Activated T-cell treated with anti-CD3 and anti-CD28 coated beads, Interleukin-2, amount 50 U/mL, for 24 hours (primary cell): Measurements from ENCODE around the gene CCS.

ENCODE experiments used
- DNase-seq: peaks from one replicate; pipeline ENCODE4 v3.0.0-alpha.2; 2020
- H3K27ac Mint-ChIP-seq: 2 replicates; pipeline ENCODE4 v1.8.0; 2020; ENCODE audit warnings: mild to moderate bottlenecking, mixed read lengths
- H3K27me3 Mint-ChIP-seq: 2 replicates; pipeline ENCODE4 v1.8.0; 2020; ENCODE audit warnings: mixed read lengths
- H3K36me3 Mint-ChIP-seq: 2 replicates; pipeline ENCODE4 v1.8.0; 2020; ENCODE audit warnings: low read depth, mixed read lengths
- H3K4me1 Mint-ChIP-seq: 2 replicates; pipeline ENCODE4 v1.8.0; 2020; ENCODE audit warnings: low read depth, mixed read lengths
- H3K4me3 Mint-ChIP-seq: 2 replicates; pipeline ENCODE4 v1.8.0; 2020; ENCODE audit warnings: mild to moderate bottlenecking, moderate library complexity, mixed read lengths
- H3K9me3 Mint-ChIP-seq: 2 replicates; pipeline ENCODE4 v1.8.0; 2020; ENCODE audit warnings: mixed read lengths

The CCS gene

DNA sequence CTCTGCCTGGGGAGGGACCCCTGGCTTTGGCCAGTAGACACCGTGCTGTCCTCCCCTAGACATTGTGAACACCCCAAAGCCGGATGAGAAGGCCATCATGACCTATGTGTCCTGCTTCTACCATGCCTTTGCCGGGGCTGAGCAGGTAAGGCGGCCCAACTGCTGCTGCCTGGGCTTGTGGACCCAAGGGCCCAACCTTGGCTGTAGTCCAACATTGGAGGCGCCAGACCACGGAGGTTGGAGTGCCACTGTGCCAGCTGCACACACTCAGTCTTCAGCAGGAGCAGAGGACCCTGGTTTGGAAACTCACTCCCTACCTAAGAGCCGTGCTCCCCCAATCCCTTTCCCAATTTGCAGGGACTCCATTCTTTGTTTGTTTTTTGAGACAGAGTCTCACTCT, 36.9 kb upstream of the CCS start:
- no peak overlapping the region for H3K27ac Mint-ChIP-seq
- H3K9me3 Mint-ChIP-seq, result no peaks in the 10 kb centered on the region
- H3K27me3 Mint-ChIP-seq, result peaks cover 19% of the 10 kb centered on the region
- no peak overlapping the region for H3K4me3 Mint-ChIP-seq
- no peak for DNase-seq
- H3K36me3 Mint-ChIP-seq, result no peaks in the 10 kb centered on the region
- peaks cover 6% of the 10 kb centered on the region for H3K4me1 Mint-ChIP-seq

GRCh38 chr11:66557733-66558326, 35.2 kb upstream of the CCS start:
- Mint-ChIP-seq H3K4me1 (peaks cover 6% of the 10 kb centered on the region), H3K4me3 (no peak overlapping the region), H3K36me3 (no peaks in the 10 kb centered on the region), H3K27me3 (peaks cover 19% of the 10 kb centered on the region), H3K9me3 (no peaks in the 10 kb centered on the region), H3K27ac (no peak overlapping the region)
- no peak for DNase-seq

- Mint-ChIP-seq H3K4me1 (peaks cover 6% of the 10 kb centered on the region), H3K27ac (no peak overlapping the region), H3K27me3 (peaks cover 19% of the 10 kb centered on the region), H3K4me3 (no peak overlapping the region), H3K9me3 (no peaks in the 10 kb centered on the region), H3K36me3 (no peaks in the 10 kb centered on the region)
- peak; percentile 63 for DNase-seq
These were observed 33.7 kb upstream of the CCS start for GRCh38 chr11:66559142-66559865.

DNA sequence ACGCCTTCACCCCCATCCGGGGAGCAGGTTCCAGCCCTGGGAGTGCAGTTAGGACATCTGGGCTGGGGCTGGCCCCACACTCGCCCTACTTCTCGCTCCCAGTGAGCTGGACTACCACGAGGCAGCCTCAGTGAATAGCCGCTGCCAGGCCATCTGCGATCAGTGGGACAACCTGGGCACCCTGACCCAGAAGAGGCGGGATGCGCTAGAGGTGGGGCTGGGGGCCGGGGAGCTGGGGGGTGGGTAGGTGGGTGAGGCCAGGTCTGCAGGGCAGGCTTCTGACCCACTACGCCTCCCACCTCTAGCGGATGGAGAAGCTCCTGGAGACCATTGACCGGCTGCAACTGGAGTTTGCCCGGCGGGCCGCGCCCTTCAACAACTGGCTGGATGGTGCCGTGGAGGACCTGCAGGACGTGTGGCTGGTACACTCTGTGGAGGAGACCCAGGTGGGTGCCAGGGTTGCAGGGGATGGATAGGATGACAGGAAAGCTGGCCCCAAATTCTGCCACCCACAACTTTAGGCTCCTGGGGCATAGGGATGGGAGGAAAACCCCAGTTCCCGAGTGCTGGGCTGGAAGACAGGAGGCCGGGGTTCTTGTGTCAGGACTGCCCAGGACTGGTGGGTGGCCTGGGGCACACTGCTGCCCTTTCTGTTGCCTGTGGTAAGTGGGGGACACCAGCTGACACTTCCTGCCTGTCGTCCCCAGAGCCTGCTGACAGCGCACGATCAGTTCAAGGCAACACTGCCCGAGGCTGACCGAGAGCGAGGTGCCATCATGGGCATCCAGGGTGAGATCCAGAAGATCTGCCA, 32.9 kb upstream of the CCS start:
- no peak overlapping the region for H3K27ac Mint-ChIP-seq
- no peaks in the 10 kb centered on the region for H3K9me3 Mint-ChIP-seq
- H3K27me3 Mint-ChIP-seq, result peaks cover 19% of the 10 kb centered on the region
- no peaks in the 10 kb centered on the region for H3K36me3 Mint-ChIP-seq
- no peak overlapping the region for H3K4me3 Mint-ChIP-seq
- H3K4me1 Mint-ChIP-seq, result peaks cover 6% of the 10 kb centered on the region
- no peak for DNase-seq

- Mint-ChIP-seq H3K27me3 (peaks cover 19% of the 10 kb centered on the region), H3K9me3 (no peaks in the 10 kb centered on the region), H3K27ac (no peak overlapping the region), H3K4me1 (peaks cover 6% of the 10 kb centered on the region), H3K4me3 (no peak overlapping the region), H3K36me3 (no peaks in the 10 kb centered on the region)
- no peak for DNase-seq
These were observed 31.6 kb upstream of the CCS start for GRCh38 chr11:66561178-66561974.

- Mint-ChIP-seq H3K27me3 (peaks cover 19% of the 10 kb centered on the region), H3K4me3 (no peak overlapping the region), H3K36me3 (no peaks in the 10 kb centered on the region), H3K4me1 (peaks cover 6% of the 10 kb centered on the region), H3K27ac (no peak overlapping the region), H3K9me3 (no peaks in the 10 kb centered on the region)
- no peak for DNase-seq
These were observed 31.1 kb upstream of the CCS start for GRCh38 chr11:66561975-66562248.

DNA sequence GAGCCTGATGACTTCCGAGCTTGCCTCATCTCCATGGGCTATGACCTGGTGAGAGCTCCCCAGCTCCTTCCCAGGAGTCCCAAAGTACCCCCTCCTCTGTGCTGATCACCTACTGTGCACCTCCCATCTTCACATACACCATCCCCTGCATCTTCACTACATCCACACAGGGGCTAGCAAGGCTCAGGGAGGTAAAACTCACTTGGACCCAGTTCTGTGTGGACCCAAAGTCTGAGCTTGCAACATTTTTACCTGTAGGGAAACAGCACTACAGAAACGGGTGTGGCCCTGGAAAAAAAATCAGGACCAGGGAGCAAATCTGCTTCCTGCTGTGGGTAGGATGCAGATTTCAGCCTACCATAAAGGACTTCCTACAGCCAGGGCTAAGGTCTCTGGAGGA, 30.7 kb upstream of the CCS start:
- Mint-ChIP-seq H3K27me3 (peaks cover 17% of the 10 kb centered on the region), H3K27ac (no peak overlapping the region), H3K4me1 (peaks cover 8% of the 10 kb centered on the region), H3K36me3 (no peaks in the 10 kb centered on the region), H3K4me3 (no peak overlapping the region), H3K9me3 (no peaks in the 10 kb centered on the region)
- DNase-seq, result no peak

DNA sequence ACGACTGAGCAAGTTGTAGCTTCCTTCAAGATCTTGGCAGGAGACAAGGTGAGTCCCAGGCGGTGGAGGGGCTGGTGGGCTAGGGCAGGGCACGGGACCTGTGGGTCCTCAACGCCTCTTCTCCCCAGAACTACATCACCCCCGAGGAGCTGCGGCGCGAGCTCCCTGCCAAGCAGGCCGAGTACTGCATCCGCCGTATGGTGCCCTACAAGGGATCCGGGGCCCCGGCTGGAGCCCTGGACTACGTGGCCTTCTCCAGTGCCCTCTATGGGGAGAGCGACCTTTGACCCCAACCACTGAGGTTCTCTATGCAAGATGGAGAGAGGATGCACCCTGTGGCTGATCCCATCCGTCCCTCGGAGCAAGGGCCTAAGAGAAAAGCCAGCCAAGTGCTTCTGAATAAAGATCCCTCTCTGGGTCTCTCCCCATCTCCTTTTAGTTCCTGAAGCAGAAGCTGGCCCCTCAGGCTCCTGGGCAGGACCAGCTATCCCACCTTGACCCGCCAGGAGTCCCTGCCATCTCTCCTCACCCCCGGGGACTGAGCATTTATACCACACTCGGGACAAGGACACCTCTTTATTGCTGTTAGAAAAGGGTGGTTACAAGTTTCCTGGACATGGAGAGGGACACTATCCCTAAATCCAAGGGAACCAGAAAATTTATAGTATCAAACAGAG, 29.9 kb upstream of the CCS start:
- Mint-ChIP-seq H3K4me3 (no peak overlapping the region), H3K9me3 (no peaks in the 10 kb centered on the region), H3K36me3 (no peaks in the 10 kb centered on the region), H3K27ac (no peak overlapping the region), H3K4me1 (peaks cover 14% of the 10 kb centered on the region), H3K27me3 (peaks cover 10% of the 10 kb centered on the region)
- no peak for DNase-seq

DNA sequence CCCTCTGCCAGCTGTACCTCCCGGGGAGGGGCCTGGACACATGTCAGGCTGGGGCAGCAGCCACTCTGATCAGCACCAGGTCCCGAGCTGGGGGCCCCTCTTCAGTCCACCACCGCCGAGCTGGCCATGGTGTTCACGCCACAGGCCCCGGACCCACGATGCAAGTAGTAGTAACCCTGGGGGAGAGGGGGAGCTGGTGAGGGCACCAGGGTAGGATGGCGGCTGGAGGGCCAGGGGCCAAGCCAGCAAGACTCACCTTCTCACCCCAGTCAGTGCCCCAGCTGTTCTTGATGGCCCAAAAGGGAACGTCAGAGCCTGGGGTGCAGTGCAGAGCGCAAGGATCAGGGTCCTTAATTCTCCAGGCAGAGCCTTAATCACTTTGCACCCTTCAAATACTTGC, 29.2 kb upstream of the CCS start:
- Mint-ChIP-seq H3K27ac (no peak overlapping the region), H3K4me3 (no peak overlapping the region), H3K27me3 (peaks cover 2% of the 10 kb centered on the region), H3K9me3 (no peaks in the 10 kb centered on the region), H3K36me3 (no peaks in the 10 kb centered on the region), H3K4me1 (peaks cover 14% of the 10 kb centered on the region)
- DNase-seq, result no peak

- Mint-ChIP-seq H3K9me3 (no peaks in the 10 kb centered on the region), H3K36me3 (no peaks in the 10 kb centered on the region), H3K4me3 (no peak overlapping the region), H3K27ac (no peak overlapping the region), H3K27me3 (no peaks in the 10 kb centered on the region), H3K4me1 (peaks cover 12% of the 10 kb centered on the region)
- no peak for DNase-seq
These were observed 28.4 kb upstream of the CCS start for GRCh38 chr11:66564538-66564937.

DNA sequence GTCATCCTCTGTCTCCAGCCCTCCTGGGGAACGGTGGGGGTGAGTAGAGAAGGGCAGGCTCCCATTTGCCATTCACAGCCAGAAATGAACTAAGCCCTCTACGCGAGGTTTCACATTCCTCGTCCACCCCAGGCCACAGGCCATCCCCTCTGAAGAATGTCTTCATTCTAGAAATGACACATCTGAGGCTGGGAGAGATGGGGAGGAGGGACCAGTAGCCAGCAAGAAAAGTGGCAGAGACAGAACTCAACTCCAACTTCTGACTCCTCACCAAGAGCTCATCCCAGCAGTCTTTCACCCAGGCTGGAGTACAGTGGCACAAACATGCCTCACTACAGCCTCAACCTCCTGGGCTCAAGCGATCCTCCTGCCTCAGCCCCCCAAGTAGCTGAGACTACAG, 28.0 kb upstream of the CCS start:
- H3K27ac Mint-ChIP-seq, result no peak overlapping the region
- H3K36me3 Mint-ChIP-seq, result no peaks in the 10 kb centered on the region
- H3K27me3 Mint-ChIP-seq, result no peaks in the 10 kb centered on the region
- H3K4me3 Mint-ChIP-seq, result no peak overlapping the region
- no peaks in the 10 kb centered on the region for H3K9me3 Mint-ChIP-seq
- DNase-seq, result no peak
- peaks cover 12% of the 10 kb centered on the region for H3K4me1 Mint-ChIP-seq

DNA sequence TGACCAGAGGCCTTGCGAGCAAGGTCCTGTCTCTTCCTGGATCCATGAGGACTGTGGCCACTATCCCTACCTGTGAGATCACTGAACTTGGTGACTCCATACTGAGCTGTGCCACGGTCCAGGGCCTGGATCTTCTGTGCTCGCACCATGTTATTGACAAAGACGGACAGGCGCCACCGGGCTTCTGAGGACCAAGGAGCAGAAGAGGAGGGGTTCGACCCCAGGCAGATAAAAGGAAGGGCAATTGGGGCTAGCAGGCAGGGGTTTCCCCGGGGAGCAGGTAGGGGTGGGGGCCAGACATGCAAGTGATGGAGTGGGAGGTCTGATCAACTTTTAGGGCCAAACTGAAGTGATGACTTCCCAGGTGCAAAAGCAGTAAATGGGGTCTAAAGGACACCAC, 26.8 kb upstream of the CCS start:
- Mint-ChIP-seq H3K9me3 (no peaks in the 10 kb centered on the region), H3K36me3 (no peaks in the 10 kb centered on the region), H3K4me1 (peaks cover 12% of the 10 kb centered on the region), H3K27ac (no peak overlapping the region), H3K4me3 (no peak overlapping the region), H3K27me3 (no peaks in the 10 kb centered on the region)
- DNase-seq, result no peak

GRCh38 chr11:66567787-66568123, 25.2 kb upstream of the CCS start:
- peak overlapping the region; percentile 63 for H3K4me3 Mint-ChIP-seq
- DNase-seq, result no peak
- H3K4me1 Mint-ChIP-seq, result peaks cover 12% of the 10 kb centered on the region
- no peaks in the 10 kb centered on the region for H3K36me3 Mint-ChIP-seq
- no peaks in the 10 kb centered on the region for H3K27me3 Mint-ChIP-seq
- no peaks in the 10 kb centered on the region for H3K9me3 Mint-ChIP-seq
- no peak overlapping the region for H3K27ac Mint-ChIP-seq

- H3K36me3 Mint-ChIP-seq, result no peaks in the 10 kb centered on the region
- peak within 1 kb of the TSS; percentile 68 for H3K4me3 Mint-ChIP-seq
- no peaks in the 10 kb centered on the region for H3K27me3 Mint-ChIP-seq
- peak within 1 kb of the TSS; percentile 67 for H3K27ac Mint-ChIP-seq
- peak; percentile 82 for DNase-seq
- H3K4me1 Mint-ChIP-seq, result peaks cover 12% of the 10 kb centered on the region
- H3K9me3 Mint-ChIP-seq, result no peaks in the 10 kb centered on the region
These were observed 24.7 kb upstream of the CCS start, which contains the start of gene CTSF for GRCh38 chr11:66568124-66568916. Gene CTSF, minus strand, starts transcription at chr11:66568606. Its CDS starts 120 bp downstream, at chr11:66568486.
